HG03354 (cell line): ENCODE measurements around the gene NELFCD.
"Not testable (repeated sequence)": the region's sequence is repeated elsewhere in the genome, so short reads cannot be mapped to it uniquely, and the experiment has no call there.

Experiments
- ATAC-seq: cut with Tn5 transposase; IDR thresholded peaks from one replicate; pipeline ENCODE4 v1.9.1; 2021; ENCODE audit warnings: mild to moderate bottlenecking; ENCODE audit not compliant: unreplicated experiment, poor library complexity, severe bottlenecking

NELFCD gene

DNA sequence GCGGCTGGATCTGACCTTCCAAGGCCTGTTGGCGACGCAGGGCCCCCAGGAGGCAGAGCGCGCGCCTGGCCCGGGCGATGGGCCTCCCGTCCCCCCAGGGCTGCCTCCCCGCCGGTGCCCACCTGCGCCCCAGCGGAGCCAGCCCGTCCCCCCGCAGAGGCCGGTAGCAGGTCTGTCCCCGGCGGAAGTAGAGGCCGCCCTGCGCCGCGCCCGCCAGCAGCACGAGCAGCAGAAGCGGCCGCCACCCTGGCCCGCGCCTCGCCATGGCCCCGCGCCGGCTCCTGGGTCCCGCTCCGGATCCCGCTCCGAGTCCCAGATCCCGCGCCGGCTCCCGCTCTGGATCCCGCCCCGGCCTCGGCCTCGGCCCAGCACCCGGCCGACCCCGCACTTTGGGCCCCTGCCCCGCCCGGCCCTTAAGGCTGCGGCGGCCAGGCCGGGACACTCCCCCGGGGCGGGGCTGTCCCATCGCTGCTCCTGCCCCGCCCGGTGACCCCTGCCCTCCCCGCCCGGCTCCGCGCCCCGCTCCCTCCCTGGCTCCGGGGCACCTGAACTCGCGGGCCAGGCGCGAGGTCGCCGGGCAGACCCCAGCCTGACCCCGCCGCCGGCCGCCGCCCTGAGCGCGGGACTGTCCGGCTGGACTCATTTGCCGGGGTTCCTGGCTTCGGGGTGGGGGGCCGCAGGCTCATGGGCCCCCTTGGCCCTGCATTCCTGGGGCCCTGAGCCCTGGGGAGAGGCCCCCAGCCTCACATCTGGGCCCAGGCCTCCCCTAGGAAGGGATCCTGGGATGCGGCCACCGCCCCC, 26.0 kb downstream of the NELFCD start, which contains the start of gene CTSZ:
TSS of gene CTSZ (minus strand) at position 391 of the 801 bp plus-strand sequence. CDS start at position 265, 126 bp downstream.
- peak; percentile 22 for ATAC-seq

DNA sequence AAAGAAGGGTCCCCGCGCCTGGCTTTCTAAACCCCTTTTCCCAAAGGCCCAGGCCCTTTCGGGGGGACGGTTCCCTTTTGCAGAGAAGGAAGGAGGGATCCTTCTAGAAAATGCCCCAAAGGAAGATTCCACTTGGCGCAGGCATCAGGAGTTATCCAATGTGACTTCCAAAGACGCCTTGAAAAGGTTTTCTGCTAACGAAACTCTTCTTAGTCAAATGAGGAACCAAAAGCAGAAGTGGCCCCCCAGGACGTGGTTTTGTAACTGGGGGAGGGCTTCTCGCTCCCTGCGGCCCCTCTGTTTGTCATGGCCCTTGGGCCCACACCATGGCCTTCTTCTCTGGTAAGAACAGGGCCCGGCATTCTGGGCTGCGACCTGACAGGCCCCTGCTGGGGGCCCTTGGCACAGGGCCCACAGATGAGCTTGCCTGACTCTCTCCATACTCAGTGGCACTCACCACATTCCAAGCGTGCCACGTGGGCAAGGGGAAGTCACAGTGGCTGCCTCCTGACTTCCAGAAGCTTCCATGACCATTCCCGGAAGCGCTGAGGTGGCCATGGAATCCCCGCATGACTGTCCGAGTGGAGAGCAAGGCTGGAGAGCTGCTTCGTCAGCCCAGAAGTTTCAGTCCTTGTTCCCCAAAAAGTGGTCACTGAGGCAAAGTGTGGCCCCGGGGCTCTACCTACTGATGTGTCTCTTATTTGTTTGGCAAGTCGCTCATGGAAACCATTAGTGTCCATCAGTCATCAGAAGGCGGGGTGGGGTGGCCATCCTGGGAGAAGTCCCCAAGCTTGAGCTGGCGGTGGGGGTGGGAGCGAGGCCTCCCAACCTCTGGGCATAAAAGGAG, 26.8 kb downstream of the NELFCD start:
- ATAC-seq = peak; percentile 43

DNA sequence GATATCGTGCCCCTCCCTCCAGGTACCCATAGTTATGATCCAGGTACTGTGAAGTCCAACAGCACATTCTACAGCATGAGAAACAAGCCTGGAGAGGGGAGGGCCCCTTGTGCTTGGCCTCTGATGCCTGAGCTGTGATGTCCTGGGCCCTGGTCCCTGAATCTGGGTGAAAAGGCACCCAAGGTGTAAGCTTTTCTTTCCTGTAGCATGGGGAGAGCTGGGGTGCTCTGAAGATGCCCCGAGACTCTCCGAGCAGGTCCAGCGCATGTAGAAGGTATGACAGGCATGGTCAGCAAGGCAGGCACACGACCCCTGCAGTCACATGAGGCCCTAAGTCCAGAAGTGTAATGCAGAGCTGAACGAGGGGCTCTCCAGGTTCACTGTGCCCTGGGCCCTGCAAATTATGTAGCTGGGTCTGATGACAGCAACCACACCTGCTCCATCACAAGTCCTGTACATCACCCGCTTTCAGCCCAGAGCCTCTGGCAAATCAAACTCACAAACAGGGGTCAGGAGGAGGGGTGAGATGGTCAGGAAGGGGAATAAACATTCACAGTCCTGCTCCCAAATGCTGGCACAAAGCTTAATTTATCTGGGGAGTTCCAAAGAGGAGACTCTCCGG, 27.8 kb downstream of the NELFCD start:
- no peak for ATAC-seq

DNA sequence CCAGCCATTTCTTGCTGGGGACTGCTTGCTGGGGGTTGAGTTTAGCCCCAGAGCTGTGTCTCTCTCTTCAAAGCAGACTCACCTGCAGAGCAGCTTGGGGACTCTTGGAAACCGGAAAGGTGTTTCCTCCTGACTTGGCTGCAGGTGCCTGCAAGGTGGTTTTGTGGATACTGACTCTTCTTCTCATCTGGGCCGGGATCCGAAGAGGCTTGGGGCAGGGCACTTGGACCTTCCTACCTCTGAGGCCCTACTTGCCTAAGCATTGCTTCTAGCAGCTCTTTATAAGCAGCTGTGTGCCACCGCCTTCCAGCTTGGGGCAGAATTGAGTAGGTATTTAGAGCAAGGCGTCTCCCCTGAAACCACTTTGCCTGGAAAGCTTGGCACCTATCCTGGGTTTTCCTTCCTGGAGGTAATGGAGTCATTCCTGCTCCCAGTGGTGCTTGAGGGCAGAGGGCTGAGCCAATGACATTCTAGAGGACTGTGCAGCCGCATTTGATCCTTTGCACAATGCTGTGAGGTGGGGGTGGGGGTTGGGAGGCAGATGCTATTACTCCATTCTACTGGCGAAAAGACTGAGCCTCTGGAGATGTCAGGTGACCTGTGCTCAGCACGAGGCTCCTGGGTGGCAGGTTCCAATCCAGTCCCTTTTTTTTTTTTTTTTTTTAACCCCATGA, 29.4 kb downstream of the NELFCD start:
- ATAC-seq = no peak

DNA sequence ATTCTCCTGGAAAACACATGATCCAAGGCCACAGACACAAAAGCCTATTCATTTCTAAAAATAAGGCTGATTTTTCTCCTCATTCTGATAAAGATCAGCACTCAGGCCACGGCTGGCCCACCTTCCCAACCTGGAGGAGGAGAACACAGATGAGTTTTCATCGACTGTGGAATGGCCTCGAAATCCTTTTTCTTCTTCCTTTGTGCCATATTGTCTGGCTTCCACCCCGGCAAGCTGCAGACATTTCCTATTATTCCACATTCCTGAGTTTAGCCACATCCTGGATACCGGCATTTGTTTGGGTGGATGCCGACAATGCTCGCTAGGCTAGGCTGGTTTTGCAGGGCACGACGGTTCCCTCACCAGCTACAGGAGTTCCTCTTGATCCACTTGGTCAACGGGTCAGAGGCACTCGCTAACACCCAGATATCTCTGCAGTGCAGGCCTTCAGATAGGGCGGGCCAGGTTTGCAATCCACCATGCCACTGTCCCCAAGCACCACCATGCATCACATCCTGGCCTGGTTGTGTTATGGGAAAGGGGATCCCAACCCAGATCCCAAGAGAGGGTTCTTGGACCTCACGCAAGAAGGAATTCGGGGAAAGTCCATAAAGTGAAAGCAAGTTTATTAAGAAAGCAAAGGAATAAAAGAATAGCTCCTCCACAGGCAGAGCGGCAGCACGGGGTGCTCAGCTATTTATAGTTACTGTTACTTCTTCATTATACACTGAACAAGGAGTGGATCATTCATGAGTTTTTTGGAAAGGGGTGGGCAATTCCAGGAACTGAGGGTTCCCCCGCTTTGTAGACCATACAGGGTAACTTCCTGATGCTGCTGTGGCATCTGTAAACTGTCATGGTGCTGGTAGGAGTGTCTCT, 30.2 kb downstream of the NELFCD start:
- no peak for ATAC-seq

DNA sequence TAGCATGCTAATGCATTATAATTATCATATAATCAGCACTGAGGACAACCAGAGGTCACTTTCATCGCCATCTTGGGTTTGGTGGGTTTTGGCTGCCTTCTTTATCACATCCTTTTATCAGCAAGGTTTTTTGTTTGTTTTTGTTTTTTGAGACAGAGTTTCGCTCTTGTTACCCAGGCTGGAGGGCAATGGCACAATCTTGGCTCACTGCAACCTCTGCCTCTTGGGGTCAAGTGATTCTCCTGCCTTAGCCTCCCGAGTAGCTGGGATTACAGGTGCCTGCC, 30.8 kb downstream of the NELFCD start:
- ATAC-seq = not testable (repeated sequence)

DNA sequence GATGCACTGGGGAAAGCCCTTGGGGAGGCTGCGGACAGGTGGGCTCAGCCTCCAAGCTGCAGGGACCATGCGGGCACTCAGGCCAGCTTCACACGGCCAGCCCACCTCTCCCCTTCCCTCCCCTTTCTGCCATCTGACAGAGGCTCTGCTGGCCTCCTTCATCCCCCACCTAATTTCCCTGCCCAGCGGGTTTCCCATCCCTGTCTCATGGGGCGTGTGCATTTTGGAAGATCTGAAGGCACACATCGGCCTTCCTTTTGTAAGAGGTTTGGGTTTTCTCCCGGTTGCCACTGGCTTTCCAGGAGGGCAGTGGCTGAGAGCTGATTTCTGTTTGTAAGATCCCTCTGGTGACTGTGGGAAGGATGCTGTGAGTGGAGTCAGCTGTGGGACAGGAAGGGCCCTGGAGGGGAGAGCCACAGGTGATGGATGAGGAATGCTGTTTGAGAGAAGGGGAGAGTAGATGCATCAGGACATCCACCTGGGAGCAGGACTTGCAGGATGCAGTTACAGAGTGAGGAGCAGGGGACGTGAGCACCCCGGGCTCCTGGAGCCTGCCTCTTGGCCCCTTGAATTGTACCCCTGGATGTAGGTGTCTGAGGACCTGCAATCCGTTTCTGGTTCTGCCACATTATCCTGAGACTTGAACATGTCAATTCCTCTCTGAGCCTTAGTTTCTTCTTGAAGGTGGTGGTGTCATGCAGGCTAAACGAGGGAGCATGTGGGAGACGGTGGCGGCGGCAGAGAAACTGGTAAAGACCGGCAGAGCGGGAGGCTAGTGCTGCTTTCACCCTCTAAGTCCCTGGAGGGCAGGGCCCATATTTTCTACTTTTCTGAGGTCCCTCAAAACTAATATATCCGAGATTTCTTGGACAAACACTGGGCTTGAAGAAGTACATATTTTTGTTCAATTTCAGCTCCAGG, 32.2 kb downstream of the NELFCD start:
- no peak for ATAC-seq

DNA sequence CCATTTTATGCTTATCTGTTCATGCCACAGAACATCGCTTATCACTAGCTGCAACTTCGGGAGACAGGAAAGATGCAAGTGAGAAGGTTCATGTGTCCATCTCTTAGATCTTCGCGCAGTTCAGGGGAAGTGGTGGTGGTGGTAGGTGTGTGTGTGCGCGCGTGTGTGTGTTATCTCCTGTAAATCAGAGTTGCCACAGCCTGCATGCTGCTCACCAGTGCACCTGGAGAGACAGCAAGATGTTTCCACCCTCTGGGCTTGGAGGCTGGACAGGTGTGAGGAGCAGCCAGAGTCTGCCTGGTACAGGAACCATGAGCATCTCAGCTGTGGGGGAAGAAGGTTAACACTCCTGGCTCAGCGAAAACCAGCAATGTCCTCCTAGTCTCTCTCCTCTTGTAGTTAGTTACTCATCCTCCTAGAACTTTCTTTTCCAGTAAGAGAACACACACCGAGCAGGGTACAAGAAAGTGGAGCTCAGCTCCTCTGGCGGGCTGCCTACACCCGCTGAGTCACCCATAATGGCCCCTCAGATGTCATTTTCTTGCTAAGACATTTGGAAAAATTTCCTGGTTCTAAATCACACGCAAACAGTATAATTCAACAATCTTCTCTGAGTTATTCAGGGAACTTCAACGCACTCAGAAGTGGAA, 33.0 kb downstream of the NELFCD start:
- no peak for ATAC-seq

DNA sequence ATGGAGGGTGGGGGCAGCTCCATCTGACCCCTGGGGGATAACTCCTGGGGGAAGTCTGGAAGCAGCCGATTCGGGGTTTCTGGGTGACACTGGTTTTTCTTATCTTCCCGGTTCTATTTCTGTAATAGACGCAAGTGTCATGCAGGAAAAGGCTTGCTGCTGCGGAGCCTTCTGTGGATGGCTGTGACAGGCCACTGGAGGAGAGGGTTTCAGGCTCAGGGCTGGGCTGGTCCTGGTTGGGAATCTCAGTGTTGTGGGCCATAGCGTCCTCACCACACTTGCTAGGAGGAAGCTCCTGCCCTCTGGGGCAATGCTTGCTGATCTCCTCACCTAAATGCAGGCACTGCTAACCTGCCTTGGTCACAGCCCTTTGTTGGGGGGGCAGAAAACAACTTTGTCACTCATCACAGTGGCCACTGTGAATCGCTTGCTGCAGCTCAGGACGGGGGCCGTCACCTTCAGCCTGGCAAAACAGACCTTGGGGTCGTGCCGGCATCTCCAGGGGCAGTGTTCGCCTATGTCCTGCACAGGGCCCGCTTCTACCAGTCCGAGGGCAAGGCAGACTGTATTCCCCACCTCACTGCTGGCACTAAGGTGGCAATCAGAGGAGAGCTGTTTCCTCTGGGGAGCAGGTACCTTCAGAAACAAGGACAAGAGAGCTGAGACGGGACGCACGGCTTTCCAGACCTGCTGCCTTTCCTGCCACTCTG, 33.8 kb downstream of the NELFCD start:
- no peak for ATAC-seq

DNA sequence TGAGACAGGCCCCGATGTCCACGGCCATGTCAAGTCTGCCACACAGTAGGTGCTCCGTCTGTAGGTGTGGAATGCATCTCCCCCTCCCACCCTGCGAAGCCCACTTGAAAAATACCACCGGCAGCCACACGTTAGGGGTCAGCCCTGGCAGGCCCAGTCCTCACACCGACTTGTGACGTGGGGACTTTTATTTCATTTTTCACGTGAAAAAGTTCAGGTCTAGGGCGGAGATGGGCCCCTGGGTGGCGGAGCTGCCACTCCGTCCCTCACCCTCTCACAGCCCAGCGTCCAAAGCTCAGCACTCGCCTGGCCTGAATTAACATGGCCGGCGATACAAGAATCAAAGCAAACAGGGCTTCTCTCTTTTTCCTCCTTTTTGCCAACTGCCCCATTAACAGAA, 34.4 kb downstream of the NELFCD start:
- ATAC-seq = no peak

DNA sequence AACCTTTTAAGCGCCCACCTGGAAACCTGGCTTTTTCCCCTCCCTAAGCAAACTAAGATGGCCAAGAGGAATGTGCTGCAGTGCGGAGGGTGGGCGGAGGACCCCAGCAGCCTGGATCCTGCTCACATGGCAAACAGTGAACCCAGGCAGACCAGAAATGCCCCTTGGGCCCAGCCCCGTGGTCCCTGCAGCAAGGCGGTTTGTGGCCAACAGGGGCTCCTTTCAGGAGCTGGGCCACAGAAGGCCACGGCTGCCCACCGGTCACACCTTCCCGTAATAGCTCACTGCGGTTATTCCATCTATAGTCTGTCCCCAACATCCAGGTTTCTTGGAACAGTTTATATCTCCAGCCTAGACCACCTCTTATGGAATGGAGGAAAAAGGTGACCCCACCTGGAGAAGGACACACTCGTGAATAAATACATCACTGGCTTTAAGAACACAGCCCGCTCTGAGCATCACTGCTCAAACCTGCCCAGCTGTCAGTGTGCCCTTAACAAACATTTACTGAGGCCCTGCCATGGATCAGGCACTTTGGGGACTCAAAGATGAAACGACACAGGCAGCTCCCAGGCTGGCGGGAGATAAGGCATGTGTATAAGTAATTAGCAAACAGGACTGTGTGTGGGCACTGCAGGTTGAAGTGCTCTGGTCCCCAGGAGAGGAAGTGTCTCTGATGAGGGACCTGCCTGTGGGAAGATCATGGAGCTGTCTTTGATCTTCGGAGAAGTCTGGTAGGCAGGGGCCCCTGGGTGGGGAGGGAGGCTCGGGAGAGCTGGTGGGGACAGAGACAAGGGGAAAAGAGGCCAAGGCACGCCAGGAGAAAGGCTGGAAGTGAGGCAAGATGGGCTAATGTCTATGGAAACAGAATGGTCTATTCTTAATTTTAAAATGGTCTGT, 35.0 kb downstream of the NELFCD start:
- no peak for ATAC-seq

DNA sequence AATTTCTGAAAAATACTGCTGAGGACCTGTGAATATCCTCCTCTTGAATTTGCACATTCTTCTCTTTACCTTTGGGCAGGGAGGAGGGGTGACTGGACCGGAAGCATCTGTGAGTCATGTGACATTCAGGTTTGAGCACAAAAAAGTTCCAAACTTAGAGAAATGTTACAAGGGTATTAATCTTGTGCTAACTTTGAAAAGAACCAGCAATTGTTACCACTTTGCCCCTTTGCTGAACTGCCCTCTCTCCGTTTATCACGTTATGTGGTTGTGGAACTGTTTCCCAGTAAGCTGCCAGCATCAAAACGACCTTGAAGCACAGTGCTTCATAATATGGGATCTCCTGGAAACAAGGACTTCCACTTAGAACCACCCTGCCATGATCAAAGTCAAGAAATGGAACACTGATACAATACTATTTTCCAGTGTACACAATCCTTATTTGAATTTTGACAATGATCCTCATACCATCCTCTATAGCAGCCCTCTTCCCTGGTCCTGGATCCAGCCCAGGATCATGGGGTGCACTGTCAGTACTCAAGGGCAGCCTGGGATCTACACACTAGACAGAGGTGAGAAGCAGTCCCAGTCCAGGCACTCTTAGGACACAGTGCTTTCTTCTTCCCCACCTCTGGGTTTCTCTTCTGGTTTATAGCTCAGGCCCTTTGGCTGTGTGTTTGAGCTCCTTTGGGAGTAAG, 35.9 kb downstream of the NELFCD start:
- peak; percentile 46 for ATAC-seq

DNA sequence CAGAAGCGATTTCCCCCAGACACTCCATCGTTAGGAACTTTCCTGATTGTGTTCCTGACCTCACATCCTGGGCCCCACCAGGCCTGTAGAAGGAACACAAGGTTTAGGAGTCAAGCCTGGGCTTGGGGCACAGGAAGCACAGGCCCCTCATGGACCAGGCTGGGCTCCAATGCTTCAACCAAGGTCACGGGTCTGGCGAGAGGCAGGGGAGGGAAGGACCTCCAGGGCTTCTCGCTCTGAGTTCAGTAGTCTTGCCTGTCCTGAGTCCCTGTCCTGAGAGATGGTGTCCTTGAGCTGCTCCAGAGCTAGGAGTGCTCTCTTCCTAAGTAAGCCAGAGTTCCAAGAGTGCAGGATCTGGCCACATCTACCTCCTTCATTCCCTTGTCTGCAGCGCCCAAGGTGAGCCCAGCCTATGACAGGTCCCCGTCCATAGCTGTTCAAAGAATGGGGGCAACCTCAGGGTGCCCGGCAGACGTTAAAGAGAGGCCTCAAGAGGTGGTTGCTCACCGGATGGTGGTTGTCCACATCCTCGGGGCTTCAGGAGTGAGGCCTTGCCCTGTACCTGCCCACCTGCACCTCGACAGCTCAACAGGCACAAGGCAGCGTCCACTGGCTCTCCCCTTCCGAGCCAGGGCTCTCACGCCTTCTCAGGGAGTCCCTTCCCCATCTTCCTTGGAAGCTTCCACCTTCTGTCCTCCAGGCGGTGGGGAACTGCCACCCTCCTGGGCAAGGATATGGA, 36.6 kb downstream of the NELFCD start:
- ATAC-seq = no peak

DNA sequence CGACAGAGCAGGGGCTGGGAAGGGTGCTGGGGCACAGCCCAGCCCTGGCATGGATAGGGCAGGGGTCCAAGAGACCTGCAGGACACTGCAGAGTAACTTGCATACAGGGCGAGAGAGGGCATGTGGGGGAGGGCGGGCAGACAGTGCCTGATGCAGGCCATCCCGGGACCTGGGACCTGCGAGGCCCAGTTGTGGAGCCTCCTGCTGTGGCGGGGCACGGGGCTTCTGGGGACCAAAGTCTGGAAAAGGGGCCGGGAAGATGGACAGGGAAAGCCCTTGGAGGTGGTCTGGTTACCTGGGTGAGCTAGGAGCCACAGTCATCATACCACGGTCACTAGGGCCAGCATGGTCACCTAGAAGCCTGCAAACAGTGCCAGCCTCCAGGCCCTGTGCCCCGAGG, 37.8 kb downstream of the NELFCD start:
- ATAC-seq = no peak

DNA sequence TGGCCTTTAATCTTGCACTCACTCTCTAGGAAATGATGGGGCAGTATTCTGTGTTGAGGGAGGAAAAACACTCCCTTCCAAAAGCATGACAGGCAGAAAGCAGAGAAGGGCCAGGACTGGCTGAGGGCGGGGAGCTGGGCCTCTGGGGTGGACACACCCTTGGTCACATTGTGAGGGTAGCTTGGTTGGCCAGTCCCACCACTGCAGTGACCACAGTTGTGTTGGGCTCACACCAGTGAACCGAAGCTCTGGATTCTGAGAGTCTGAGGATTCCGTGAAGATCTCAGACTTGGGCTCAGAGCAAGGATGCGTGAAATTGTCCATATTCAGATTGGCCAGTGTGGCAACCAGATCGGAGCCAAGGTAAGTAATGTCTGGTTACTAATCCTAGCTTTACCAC, 38.2 kb downstream of the NELFCD start, which contains the start of gene TUBB1:
TSS of gene TUBB1 (plus strand) at position 213 of the 400 bp plus-strand sequence. CDS start at position 307, 94 bp downstream.
- ATAC-seq = no peak
